ENCODE results near the gene SEC22C.
A peak's percentile ranks its signal among the peaks of the same experiment; 100 is the strongest.
"Not testable (repeated sequence)": the region's sequence is repeated elsewhere in the genome, so short reads cannot be mapped to it uniquely, and the experiment has no call there.

SEC22C gene

DNA sequence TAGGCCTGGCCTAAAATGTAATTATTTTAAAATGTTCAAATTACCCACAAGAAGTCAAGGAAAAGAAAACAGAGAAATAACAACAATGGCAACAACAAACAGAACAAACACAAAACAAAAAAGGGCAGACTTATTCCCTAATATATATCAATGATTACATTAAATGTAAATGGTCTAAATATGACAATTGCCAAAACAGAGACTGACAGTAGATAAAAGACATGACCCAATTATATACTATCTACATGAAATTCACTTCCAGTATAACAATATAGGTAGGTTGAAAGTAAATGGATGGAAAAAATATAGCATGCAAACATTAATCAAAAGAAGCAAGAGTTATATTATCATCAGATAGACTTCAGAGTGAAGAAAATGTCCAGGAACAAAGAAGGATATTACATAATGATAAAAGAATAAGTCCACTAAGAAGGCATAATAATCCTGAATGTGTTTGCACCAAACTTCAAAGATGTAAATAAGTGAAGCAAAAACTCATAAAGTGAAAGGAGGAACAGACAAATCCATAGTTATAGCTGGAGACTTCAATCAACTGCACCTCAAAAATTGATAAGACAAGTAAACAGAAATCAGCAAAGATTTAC lies 6.5 kb downstream of the SEC22C start:
- TF ChIP-seq, protein P1, sequence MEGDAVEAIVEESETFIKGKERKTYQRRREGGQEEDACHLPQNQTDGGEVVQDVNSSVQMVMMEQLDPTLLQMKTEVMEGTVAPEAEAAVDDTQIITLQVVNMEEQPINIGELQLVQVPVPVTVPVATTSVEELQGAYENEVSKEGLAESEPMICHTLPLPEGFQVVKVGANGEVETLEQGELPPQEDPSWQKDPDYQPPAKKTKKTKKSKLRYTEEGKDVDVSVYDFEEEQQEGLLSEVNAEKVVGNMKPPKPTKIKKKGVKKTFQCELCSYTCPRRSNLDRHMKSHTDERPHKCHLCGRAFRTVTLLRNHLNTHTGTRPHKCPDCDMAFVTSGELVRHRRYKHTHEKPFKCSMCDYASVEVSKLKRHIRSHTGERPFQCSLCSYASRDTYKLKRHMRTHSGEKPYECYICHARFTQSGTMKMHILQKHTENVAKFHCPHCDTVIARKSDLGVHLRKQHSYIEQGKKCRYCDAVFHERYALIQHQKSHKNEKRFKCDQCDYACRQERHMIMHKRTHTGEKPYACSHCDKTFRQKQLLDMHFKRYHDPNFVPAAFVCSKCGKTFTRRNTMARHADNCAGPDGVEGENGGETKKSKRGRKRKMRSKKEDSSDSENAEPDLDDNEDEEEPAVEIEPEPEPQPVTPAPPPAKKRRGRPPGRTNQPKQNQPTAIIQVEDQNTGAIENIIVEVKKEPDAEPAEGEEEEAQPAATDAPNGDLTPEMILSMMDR (IDR thresholded peaks at IDR 0.05; ENCODE audit: insufficient read depth, low read length, poor library complexity, severe bottlenecking), result no peak
- DNase-seq (ENCODE audit: extremely low read depth, insufficient read length), result no peak
- peaks cover 1% of the 10 kb centered on the region for H3K36me3 ChIP-seq (ENCODE audit: control insufficient read depth, insufficient read depth, low read length)

DNA sequence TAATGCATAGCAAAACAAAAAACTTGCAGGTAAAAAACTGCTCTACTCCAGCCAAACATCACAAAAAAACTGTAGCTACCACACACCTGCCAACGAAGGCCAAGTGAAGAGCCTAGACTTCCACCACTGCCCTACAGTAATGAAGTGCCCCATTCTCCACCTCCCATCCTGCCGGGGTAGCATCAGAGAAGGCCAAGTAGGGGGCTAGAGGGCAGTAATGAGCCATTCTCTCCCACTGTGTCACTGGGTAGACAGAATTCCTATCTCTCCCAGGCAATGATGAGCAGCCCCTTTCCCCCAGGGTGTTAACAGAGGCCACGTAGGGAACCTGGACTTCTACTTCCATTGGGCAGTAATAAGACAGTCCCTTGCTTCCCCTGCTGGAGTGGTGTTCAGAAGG lies 9.5 kb downstream of the SEC22C start:
- no peak for DNase-seq (ENCODE audit: extremely low read depth, insufficient read length)
- Histone ChIP-seq H3K27me3 (replicated peaks; ENCODE audit: control insufficient read depth, insufficient read depth, low read length) (no peaks in the 10 kb centered on the region), H3K36me3 (ENCODE audit: control insufficient read depth, insufficient read depth, low read length) (peaks cover 1% of the 10 kb centered on the region), H3K4me3 (replicated peaks; ENCODE audit: low read depth, low read length) (no peak overlapping the region)
- TF ChIP-seq, protein P1 (IDR thresholded peaks at IDR 0.05; ENCODE audit: insufficient read depth, low read length, poor library complexity, severe bottlenecking), result peak; percentile 84

More for the DNA sequence above, 6.5 kb downstream of the SEC22C start:
- Histone ChIP-seq H3K27me3 (replicated peaks; ENCODE audit: control insufficient read depth, insufficient read depth, low read length) (no peaks in the 10 kb centered on the region), H3K4me3 (replicated peaks; ENCODE audit: low read depth, low read length) (no peak overlapping the region)

DNA sequence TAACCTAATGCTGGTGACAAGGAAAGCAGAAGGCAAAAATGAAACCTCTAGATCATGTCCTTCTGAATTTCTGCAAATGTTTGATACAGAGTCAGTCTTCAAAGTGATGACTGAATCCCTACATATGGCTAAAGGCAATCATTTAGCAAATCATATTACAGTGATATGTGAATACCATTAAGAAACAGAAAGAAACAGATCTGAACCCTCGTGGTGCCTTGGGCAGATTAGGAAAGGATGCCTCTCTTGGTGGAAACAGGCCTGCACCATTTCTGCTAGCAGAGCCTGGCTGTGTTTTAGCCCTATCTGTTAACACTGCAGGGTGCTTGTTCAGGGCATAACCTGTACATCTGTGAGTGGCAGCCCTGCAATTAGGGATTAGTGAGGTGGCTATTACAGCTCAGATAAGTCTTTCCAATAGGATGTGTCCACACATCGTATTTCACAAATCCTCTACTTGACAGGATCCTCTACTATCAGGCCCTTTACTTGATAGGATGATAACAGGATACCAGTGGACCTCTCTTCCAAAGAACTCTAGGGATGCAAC lies 12.1 kb downstream of the SEC22C start:
- TF ChIP-seq, protein P1 (IDR thresholded peaks at IDR 0.05; ENCODE audit: insufficient read depth, low read length, poor library complexity, severe bottlenecking), result no peak
- H3K4me3 ChIP-seq (replicated peaks; ENCODE audit: low read depth, low read length), result no peak overlapping the region
- H3K27me3 ChIP-seq (replicated peaks; ENCODE audit: control insufficient read depth, insufficient read depth, low read length), result no peaks in the 10 kb centered on the region
- H3K36me3 ChIP-seq (ENCODE audit: control insufficient read depth, insufficient read depth, low read length), result peaks cover 5% of the 10 kb centered on the region
- no peak for DNase-seq (ENCODE audit: extremely low read depth, insufficient read length)

DNA sequence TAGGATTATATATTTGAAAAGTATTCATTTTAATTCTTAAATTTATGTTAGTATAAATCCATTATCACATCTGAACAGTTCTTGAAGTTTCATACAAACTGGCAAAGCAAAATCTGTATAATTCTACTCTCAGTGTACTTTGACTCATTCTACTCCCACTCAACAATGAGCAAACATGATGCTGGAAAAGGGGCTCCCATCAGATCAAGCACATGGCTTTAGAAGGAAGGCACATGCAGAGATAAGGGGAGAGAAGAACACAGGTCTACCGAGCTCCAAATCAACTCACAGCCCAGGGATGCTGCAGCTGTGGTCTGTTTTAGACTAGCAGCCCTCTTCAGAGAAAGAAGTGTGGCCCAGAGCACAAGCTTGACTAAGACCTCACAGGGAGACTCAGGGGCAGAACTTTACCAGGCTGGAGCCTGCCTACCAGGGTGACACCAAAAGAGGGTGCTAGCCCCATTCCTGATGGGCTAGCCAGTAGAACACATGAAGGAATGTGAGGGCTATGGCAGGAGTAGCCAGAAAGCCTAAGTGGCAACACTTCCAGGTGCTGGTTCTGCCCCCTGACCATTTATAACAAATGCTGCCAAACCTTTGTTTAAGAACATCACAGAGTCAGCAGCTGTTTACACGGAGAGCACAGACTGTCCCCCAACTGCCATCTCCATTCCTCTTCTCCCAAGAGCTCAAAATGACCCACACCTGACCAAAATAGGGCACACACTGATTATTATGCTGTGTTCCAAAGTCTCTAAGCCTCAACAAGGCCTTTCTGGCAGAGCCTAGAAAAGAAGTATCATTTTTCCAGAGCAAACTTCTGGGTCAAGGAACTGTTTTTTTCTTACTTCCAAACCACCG lies 19.5 kb downstream of the SEC22C start:
- Histone ChIP-seq H3K36me3 (ENCODE audit: control insufficient read depth, insufficient read depth, low read length) (peaks cover 10% of the 10 kb centered on the region), H3K27me3 (replicated peaks; ENCODE audit: control insufficient read depth, insufficient read depth, low read length) (no peaks in the 10 kb centered on the region), H3K4me3 (replicated peaks; ENCODE audit: low read depth, low read length) (no peak overlapping the region)
- TF ChIP-seq, protein P1 (IDR thresholded peaks at IDR 0.05; ENCODE audit: insufficient read depth, low read length, poor library complexity, severe bottlenecking), result no peak
- no peak for DNase-seq (ENCODE audit: extremely low read depth, insufficient read length)

DNA sequence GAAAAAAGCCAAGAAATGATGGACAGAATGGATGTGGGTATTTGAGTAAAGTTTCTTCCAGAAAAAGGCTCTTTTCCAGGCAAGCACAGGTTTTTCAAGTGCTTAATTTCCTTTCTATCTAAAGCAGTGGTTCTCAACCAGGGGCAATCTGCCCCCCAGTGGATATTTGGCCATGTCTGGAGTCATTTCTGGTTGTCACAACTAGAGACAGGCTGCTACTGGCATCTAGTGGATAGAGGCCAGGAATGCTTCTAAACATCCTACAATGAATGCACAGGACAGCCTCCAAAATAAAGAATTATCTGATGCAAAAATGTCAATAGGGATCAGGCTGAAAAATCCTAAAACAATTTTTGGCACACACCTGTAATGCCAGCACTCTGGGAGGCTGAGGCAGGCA lies 23.9 kb downstream of the SEC22C start:
- no peaks in the 10 kb centered on the region for H3K27me3 ChIP-seq (replicated peaks; ENCODE audit: control insufficient read depth, insufficient read depth, low read length)
- H3K36me3 ChIP-seq (ENCODE audit: control insufficient read depth, insufficient read depth, low read length), result peaks cover 14% of the 10 kb centered on the region
- DNase-seq (ENCODE audit: extremely low read depth, insufficient read length), result no peak
- TF ChIP-seq, protein P1 (IDR thresholded peaks at IDR 0.05; ENCODE audit: insufficient read depth, low read length, poor library complexity, severe bottlenecking), result peak; percentile 18
- H3K4me3 ChIP-seq (replicated peaks; ENCODE audit: low read depth, low read length), result no peak overlapping the region

DNA sequence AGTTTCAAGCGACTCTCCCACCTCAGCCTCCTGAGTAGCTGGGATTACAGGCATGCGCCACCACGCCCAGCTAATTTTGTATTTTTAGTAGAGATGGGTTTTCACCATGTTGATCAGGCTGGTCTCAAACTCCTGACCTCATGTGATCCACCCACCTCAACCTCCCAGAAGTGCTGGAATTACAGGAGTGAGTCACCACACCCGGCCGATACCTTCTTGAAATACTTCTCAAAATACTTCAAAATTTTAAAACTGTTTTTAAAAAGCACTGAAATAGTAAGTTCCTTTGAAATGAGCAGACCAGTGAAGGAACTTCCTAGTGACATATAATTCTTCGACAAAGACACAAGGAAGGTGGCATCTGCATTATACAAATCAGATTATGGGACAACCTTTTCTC lies 24.9 kb downstream of the SEC22C start:
- H3K27me3 ChIP-seq (replicated peaks; ENCODE audit: control insufficient read depth, insufficient read depth, low read length); H3K4me3 ChIP-seq (replicated peaks; ENCODE audit: low read depth, low read length); DNase-seq (ENCODE audit: extremely low read depth, insufficient read length): not testable (repeated sequence)
- H3K36me3 ChIP-seq (ENCODE audit: control insufficient read depth, insufficient read depth, low read length), result peaks cover 13% of the 10 kb centered on the region
